Measurements from ENCODE around the gene SPDL1.

The SPDL1 gene

DNA sequence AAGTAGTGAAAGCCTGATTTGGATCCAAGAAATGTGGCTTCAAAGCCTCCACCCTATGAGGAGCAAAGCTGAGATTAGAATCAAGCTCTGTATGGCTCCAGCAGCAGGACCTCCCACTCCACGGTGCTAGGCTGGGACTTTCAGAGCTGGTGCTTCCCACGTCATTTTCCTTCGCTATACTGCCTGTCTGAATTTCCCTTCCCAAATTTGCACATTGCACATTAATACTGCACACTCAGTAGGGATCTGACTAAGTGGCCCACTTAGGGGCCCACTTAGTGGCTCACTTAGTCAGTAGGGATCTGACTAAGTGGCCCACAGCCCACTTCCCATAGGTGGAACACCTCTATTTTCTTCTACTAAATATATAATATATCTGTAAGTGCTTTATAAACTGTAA is 14.1 kb upstream of the SPDL1 start:
- no peak for DNase-seq (ENCODE audit: low spot score)
- no peak overlapping the region for H3K27ac ChIP-seq
- TF ChIP-seq, protein P1, sequence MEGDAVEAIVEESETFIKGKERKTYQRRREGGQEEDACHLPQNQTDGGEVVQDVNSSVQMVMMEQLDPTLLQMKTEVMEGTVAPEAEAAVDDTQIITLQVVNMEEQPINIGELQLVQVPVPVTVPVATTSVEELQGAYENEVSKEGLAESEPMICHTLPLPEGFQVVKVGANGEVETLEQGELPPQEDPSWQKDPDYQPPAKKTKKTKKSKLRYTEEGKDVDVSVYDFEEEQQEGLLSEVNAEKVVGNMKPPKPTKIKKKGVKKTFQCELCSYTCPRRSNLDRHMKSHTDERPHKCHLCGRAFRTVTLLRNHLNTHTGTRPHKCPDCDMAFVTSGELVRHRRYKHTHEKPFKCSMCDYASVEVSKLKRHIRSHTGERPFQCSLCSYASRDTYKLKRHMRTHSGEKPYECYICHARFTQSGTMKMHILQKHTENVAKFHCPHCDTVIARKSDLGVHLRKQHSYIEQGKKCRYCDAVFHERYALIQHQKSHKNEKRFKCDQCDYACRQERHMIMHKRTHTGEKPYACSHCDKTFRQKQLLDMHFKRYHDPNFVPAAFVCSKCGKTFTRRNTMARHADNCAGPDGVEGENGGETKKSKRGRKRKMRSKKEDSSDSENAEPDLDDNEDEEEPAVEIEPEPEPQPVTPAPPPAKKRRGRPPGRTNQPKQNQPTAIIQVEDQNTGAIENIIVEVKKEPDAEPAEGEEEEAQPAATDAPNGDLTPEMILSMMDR (IDR thresholded peaks at IDR 0.05), result no peak
- H3K4me3 ChIP-seq, result no peak overlapping the region

DNA sequence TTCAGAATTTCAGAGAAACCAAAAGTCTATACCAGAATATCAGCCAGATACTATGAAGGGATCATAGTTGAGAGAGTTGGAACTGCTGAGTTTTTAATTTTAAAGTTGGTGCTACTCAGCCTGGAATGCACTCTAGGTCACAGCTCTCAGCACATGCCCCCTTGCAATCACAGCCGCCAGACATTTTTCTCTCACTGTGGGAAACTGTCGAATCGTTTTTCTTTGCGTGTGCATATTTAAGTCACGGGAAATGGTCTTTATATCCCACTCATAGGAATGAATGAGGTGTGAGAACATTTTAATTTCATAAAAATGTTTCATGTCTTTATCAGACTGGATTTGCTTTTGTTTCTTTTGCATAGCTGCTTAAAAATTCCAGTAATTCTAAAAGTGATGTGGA is 12.2 kb upstream of the SPDL1 start:
- H3K27ac ChIP-seq, result no peak overlapping the region
- no peak overlapping the region for H3K4me3 ChIP-seq
- DNase-seq (ENCODE audit: low spot score), result no peak
- TF ChIP-seq, protein P1 (IDR thresholded peaks at IDR 0.05), result no peak

DNA sequence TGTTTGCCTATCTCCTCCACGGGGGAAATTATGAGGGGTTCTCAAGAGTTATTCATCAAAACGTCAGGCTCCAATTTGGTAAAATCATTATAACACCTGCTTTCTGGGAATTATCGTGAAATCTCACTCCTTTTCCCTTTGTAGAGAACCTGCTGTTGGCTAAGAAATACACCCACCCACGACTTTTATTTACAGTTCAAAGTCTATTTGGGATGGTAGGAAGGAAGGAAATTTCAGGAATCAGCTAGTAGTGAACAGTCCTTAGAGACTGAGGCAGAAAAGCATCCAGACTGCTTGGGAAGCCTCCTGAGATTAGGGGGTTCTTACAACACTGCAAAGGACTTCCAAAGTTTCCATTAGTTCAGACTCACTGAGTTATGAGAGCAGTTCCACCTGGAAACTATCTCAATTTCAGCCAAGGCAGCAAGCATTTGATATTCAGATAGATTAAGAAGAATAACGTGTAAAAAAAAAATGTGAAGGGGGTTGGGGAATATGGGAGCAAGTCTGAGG is 9.4 kb upstream of the SPDL1 start:
- TF ChIP-seq, protein P1 (IDR thresholded peaks at IDR 0.05), result no peak
- H3K27ac ChIP-seq, result no peak overlapping the region
- DNase-seq (ENCODE audit: low spot score), result no peak

GRCh38 chr5:169576181-169576598 is 7.4 kb upstream of the SPDL1 start:
- H3K27ac ChIP-seq, result no peak overlapping the region
- H3K4me3 ChIP-seq, result no peak overlapping the region
- DNase-seq (ENCODE audit: low spot score), result no peak
- TF ChIP-seq, protein P1 (IDR thresholded peaks at IDR 0.05), result no peak

More for the DNA sequence above, 9.4 kb upstream of the SPDL1 start:
- no peak overlapping the region for H3K4me3 ChIP-seq

GRCh38 chr5:169577951-169578350 is 5.6 kb upstream of the SPDL1 start:
- no peak overlapping the region for H3K27ac ChIP-seq
- H3K4me3 ChIP-seq, result no peak overlapping the region
- no peak for DNase-seq (ENCODE audit: low spot score)
- TF ChIP-seq, protein P1 (IDR thresholded peaks at IDR 0.05), result no peak

GRCh38 chr5:169580964-169581363 is 2.6 kb upstream of the SPDL1 start:
- no peak overlapping the region for H3K4me3 ChIP-seq
- peak overlapping the region in 1 of 2 donors; percentile 19 for H3K27ac ChIP-seq
- TF ChIP-seq, protein P1 (IDR thresholded peaks at IDR 0.05), result no peak
- no peak for DNase-seq (ENCODE audit: low spot score)

- DNase-seq (ENCODE audit: low spot score), result no peak
- TF ChIP-seq, protein P1 (IDR thresholded peaks at IDR 0.05), result peak; percentile 62
- no peak overlapping the region for H3K4me3 ChIP-seq
- peak overlapping the region in 1 of 2 donors; percentile 19 for H3K27ac ChIP-seq
Measured at GRCh38 chr5:169581580-169582227, 1.9 kb upstream of the SPDL1 start.
